ENCODE results near the gene ZNF473.

- TF ChIP-seq POLR2A (IDR thresholded peaks at IDR 0.05) (no peak), CTCF (IDR thresholded peaks at IDR 0.05) (no peak), POLR2AphosphoS5 (IDR thresholded peaks at IDR 0.05) (no peak)
These were observed 9.5 kb upstream of the ZNF473 start for GRCh38 chr19:50016225-50016807.
